Jurkat, Clone E6-1 (cell line): Measurements from ENCODE around the gene SIGLEC14. TPM values are rescaled to one million over a fixed set of nuclear protein-coding genes. Genes with fewer than 3 reads are reported as not detected.
"Not testable (repeated sequence)": the region's sequence is repeated elsewhere in the genome, so short reads cannot be mapped to it uniquely, and the experiment has no call there.

Source experiments
- DNase-seq: peaks from one replicate; pipeline ENCODE4 v3.0.0-alpha.2; 2011; ENCODE audit warnings: low read depth, low spot score
- H3K4me3 ChIP-seq: 2 replicates; pipeline ENCODE4 v1.5.1; 2011; ENCODE audit warnings: mild to moderate bottlenecking, low read length, control low read depth, moderate library complexity
- polyA plus RNA-seq: library from polyadenylated mRNA; unstranded; fragments of >200 nt; gene quantifications from one replicate; pipeline ENCODE4 v1.2.1, GENCODE V29; 2012; ENCODE audit warnings: missing spikeins; ENCODE audit not compliant: insufficient read length, insufficient read depth

SIGLEC14 gene, protein sequence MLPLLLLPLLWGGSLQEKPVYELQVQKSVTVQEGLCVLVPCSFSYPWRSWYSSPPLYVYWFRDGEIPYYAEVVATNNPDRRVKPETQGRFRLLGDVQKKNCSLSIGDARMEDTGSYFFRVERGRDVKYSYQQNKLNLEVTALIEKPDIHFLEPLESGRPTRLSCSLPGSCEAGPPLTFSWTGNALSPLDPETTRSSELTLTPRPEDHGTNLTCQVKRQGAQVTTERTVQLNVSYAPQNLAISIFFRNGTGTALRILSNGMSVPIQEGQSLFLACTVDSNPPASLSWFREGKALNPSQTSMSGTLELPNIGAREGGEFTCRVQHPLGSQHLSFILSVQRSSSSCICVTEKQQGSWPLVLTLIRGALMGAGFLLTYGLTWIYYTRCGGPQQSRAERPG
- not detected for polyA plus RNA-seq

DNA sequence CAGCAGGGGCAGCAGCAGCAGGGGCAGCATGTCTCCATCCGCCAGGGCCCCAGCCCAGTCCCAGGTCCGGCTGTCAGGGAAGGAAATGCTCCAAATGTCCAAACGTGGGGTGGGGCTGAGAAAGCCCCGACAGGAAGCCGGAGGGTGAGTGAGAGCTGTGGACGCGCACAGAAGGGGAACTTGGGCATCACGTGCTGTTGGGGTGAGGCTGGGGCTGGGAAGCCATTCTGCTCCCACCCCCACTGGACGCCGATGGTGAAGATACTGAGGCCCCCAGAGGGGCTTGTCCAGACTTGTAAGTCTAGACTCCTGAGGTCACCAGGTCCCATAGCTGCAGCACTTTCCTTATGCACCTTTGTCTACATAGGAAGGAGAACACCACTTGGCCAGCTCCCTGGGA is at the start of gene SIGLEC14:
SIGLEC14 (minus strand) TSS at position 96 of the 400 bp plus-strand sequence; CDS start at position 30, 66 bp downstream.
- H3K4me3 ChIP-seq, DNase-seq: not testable (repeated sequence)

DNA sequence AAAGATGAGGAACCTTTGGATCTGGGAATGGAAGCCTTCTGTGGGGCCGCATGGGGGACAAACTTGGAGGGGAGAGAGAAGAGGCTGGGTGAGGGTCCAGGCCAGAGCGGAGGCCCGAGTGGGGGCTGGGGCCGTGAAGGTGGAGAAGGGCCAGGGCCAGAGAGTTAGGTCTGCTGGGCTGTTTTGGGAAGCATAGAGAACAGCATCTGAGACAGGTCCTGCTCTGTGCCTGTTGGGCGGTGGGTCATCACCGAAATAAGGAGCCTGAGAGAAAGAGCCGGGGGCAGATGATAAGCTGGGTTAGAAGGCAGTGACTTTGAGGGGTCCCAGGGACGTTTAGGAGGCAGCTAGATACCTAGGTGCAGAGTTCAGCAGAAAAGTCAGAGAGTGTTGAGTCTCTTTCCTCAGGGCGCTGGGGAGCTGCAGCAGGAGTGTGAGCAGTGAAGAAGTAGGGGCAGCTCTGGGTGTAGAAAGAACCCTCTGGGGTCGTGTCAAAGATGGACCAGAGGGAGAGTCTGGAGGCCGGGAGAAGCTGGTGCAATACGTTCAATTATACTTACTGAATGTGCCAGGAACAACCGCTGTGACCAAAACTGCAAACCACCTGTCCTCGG is 49.2 kb upstream of the SIGLEC14 start:
- no peak overlapping the region for H3K4me3 ChIP-seq
- DNase-seq = no peak

DNA sequence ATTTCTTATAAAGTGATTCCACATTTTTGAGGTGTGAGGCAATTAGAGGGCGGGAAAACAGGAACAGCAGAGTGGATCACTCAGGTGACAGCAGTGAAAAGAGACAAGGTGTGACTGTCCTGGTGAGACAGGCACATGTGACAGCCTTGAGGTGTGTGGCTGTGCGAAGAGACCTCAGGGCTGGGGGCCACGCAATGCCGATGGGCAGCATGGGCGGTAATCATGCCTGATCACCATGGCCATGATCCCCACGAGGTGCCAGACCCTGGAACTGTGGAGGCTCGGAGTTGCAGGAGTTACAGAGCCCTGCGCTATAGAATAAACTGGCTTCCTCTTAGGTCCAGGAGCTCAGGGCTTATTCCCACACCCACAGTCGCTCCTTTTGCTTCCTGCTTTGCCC is 48.5 kb upstream of the SIGLEC14 start:
- no peak for DNase-seq
- no peak overlapping the region for H3K4me3 ChIP-seq

DNA sequence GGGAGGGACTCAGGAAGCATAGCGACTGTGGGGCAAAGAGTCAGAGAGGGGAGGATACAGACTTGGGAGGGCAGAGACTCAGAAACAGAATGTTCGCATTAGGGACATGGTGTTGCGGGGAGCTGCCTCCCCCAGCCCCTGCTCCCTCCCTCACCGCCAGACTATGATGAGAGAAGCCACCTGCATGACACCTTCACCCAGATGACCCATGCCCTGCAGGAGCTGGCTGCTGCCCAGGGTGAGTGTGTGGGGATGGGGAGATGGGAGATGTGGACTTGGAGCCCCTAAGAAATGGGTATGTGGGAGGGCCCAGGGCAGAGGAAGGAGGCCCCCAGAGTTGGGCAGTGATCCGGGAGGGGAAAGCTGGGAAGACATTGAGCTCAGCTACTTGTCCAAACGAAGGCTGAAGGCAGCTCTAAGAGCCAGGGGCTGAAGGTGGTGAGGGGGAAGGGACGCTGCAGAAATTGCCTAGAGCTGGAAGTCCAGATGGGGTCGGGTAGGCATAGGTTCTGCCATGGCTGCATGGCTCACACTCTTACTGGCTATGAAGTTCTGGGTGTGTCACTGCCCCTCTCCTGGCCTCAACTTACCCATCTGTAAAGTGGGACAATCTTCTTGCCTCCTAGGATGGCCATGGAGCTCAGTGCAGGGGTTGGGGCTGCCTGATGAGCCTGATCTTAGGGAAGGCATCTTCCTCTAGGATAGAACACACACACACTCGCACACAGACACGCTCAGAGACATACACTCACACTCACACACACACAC is 47.9 kb upstream of the SIGLEC14 start:
- no peak for DNase-seq
- no peak overlapping the region for H3K4me3 ChIP-seq

DNA sequence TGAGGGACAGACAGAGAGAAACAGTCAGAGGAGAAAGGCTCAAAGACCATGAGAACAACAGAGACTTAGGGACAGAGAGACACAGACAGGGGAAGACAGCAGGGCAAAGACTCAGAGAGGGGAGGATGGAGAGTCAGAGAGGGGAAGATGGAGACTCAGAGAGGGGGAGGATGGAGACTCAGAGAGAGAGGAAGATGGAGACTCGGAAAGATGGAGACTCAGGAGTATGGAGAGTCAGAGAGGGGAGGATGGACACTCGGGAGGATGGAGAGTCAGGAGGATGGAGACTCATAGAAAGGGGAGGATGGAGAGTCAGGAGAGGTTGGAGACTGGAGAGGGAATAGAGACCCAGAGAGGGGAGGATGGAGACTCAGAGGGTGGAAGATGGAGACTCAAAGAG is 47.2 kb upstream of the SIGLEC14 start:
- no peak for DNase-seq

DNA sequence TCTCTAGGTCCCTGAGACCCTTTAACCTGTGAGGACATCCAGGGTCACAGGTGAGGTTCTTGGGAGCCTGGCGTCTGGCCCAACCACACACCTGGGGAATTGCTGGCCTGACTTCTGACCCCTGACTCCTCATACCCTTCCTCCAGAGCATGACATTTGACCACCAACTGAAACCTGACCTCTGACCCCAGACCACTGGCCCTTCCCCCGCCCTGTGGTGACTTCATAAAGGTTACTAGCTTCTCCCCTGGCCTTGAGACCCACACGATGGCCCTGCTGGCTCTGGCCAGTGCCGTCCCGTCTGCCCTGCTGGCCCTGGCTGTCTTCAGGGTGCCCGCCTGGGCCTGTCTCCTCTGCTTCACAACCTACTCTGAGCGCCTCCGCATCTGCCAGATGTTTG is 46.6 kb upstream of the SIGLEC14 start, which contains the start of gene SPACA6:
SPACA6 (plus strand) TSS at position 71 of the 400 bp plus-strand sequence; CDS start at position 268, 197 bp downstream.
- H3K4me3 ChIP-seq = no peak within 1 kb of the TSS
- no peak for DNase-seq

More for the DNA sequence above, 47.2 kb upstream of the SIGLEC14 start:
- H3K4me3 ChIP-seq = no peak overlapping the region

DNA sequence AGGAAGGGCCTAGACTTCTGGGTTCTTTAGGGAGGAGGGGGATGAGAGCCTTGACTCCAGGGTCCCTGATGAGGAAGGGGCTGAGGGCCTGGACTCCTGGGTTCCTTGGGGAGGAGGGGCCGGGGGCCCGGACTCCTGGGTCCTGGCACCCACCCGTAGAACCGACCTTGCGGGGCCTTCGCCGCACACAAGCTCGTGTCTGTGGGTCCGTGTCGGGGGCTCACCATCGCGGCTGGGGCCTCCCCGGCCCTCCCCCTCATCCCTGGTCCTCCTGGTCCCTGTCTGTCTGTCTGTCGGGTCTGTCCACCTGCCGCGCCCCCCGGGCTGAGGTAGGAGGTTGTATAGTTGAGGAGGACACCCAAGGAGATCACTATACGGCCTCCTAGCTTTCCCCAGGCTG is 45.8 kb upstream of the SIGLEC14 start:
- H3K4me3 ChIP-seq = no peak overlapping the region
- DNase-seq = no peak

DNA sequence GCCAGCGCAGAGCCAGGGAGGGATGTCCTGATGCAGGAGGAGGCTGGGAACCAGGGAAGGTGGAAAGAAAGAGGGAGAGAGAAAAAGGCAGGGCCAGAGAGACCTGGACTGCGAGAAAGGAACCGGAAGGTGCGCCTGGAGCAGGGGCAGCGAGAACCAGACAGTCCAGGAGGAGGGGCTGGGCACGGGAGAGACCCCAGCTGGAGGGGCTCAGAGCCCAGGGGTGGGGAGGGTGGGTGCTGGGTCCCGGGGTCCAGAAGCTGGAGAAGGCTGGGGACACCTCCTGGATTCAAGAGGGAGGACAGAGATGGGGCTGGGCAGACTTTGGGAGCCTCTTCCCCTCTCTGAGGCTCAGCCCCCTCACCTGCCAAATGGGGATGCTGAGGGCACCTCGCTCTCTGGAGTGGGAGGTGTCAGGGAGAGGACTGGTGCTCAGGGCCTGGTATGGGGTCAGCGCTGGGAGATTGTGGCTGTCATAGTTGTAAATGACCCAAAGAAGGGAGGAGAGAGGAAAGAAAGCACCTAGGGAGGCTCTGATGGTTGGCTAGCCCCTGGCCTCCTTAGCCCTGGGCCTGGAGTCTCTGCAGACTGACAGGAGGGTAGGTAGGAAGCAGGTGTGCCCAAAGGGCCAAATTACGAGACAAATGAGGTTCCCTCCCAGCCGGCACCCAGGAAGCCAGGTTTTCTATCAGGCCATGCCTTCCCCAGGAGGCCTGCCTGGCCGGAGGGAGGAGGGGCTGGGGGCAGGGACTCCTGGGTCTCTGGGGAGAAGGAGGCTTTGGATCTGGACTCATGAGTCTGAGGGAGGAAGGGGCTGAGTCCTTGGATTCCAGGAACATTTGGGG is 45.2 kb upstream of the SIGLEC14 start:
- no peak overlapping the region for H3K4me3 ChIP-seq

DNA sequence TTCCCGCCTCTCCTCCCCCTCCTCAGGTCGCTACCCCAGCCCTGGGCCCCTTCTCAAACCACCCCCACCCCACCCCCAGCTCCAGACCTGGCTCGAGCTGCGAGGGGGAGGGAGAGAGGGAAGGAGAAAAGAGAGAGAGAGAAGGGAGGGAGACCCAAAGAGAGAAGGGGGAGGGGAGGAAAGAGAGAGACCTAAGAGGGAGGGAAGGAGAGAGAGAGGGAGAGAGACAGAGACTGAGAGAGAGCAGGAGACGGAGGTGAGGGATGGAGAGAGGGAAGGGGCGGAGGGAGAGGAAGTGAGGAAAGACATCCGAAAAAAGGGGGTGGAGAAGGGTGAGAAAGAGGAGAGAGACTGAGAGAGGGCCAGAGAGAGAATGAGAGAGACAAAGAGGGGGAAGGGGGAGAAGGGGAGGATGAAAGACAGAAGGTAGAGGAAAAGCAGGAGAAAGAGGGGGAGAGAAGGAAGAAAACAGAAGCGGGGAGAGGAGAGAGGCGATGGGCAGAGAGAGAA is 44.5 kb upstream of the SIGLEC14 start:
- H3K4me3 ChIP-seq = peak overlapping the region; percentile 52

More for the DNA sequence above, 45.2 kb upstream of the SIGLEC14 start:
- DNase-seq = no peak

DNA sequence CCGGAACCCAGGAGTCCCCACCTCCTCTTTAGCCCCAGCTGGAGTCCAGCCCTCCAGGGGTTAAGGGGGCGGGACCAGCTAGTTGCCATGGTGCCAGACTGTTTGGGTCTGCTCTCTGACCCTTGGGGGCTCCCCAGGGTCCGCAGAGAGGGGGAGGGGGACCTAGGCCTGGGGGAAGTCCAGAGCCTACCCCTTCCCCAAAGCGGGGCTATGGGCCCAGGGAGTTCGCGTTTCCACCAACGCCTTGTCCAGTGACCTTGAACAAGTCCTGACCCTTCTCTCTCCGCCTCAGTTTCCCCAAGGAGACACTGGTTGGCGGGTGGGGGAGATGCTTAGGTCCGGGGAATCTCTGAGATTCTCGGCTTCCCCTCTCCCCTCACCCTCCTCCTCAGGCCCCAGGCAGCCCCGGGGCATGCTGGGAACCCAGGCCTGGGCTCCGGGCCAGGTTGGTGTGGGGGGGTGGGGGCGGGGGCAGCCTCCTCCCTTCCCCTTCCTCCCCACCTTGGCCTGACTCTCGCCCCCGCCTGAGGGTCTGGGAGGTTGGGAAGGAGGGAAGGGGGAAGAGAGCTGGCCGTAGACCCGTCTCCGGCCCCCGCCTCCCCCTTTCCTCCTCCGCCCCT is 43.9 kb upstream of the SIGLEC14 start:
- DNase-seq = no peak
- H3K4me3 ChIP-seq = peak overlapping the region; percentile 52

More for the DNA sequence above, 44.5 kb upstream of the SIGLEC14 start:
- no peak for DNase-seq

DNA sequence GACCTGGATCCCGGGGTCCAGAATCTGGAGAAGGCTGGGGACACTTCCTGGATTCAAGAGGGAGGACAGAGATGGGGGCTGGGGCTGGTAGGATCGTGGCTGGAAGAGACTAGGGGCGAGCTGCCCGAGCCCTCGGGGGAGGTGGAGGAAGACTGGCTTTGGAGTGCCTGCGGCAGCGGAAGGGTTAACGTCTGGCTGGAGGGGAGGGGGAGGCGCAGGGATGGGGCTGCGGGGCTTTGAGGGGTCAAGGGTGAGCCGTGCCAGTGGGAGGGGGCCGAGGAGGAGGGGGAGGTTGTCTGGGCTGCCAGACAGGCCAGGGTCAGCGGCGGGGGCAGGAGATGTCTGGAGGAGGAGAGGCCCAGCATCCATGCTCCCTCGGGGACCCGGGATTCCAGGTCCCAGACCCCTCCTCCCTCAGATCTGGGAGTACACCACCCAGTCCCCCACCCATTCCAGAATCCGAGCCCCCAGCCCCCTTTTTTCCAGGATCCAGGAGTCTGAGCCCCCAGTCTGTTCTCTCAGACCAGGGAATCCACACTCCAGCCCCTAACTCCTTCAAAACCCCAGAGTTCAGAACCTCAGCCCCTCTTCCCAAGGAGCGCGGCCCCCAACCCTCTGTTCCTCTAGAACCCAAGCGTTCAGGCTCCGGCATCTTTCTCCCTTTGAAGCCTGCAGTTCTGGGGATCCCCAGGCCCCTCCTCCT is 43.3 kb upstream of the SIGLEC14 start:
- peak overlapping the region; percentile 52; the same call in 1 of the 2 replicates for H3K4me3 ChIP-seq
- DNase-seq = no peak

DNA sequence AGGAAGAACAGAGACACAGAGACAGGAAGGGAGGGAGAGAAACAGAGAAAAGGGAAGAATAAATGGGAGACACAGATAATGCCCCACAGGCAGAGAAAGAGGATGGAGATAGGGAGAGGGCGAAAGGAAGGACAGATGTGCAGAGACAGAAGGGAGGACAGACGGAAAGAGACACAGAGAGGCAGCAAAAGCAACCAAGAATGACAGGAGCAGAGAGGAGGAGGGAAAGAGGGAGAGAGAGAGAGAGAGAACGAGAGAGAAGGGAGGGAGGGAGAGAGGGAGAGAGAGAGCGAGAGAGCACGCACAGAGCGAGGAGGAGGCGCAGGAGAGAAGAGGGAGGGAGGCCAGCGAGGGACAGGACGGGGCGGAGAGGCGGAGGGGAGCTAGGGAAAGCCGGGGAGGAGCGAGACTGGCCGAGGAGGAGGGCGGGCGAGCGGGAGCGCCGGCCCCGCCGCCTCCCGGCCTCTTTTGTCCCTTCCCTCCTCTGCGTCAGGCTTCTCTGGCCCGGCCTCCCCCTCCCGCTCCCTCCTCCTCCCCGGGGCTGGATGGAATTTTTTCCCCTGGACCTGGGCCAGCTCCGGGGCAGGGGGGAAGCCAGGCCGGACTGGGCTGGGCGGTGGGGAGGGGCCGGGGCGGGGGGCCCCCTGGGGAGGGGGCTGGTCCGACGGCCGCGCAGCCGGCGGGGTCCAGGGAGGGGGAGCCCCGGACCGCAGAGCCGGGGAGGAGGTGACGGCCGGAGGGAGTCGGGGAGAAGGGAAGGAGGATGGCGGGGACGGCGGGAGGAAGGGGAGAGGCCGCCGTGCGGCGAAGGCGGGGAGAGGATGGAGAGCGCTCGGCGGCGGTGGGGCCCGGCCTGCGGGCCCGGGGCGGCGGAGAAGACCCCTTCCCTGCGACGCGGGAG is 42.3 kb upstream of the SIGLEC14 start:
- no peak for DNase-seq
- H3K4me3 ChIP-seq = no peak overlapping the region; the same call in 1 of the 2 replicates

DNA sequence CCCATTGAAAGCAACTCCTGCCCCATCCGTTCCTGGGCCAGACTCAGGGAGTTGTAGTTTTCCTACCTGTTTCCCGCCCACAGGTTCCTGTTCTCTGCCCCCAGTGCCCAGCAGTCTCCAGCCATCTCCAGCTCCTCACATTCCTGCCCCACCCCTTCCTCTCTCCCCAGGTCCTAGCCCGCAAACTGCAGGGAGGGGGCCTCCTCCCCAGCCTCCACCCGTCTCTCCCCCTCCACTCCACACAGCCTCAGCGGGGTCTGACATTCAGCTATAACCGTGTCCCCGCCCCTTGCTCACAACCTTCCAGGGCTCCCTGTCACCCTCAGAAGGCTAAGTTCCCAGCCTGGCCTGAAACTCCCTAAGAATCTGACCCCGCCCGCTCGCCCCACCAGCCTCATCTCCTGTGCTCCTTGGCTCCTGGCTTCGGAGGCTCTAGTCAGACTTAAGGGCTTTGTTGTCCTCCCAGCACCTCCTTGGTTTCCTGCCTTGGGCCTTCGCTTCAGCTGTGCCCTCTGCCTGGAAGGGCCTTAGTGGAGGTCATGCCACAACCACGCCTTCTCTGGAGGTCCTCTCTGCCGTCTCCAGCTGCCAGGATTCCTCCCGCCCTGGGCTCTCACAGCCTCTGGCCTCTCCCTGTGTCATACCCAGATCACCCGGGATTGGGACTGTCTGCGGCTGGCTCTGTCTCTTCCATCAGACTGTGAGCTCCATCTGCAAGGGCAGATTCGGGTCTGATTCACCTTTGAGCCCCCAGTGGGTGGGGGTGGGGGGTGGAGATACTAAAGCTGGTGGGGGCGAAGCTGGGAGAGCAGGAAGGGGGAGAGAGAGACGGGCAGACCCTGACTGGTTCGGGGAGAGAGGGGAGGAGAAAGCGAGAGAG is 41.4 kb upstream of the SIGLEC14 start:
- DNase-seq = no peak
- H3K4me3 ChIP-seq = no peak overlapping the region

DNA sequence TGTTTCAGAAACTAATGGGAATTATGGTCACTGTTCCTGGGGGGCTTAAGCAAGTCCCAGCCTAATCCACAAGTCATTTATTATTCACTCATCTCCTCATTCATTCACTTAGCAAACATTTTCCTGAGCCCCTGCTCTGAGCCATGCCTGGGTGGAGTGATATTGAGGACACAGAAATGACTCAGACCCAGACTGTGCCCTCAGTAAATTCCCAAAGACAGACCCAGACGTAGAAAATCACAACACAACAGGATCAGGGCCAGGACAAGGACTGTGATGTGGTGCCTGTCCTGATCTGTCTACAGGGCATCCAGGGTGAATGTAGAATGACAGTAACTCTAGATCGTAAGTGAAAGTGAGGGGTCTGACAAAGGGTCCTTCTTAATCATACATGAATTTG is 39.5 kb upstream of the SIGLEC14 start:
- DNase-seq = no peak
- H3K4me3 ChIP-seq = no peak overlapping the region

DNA sequence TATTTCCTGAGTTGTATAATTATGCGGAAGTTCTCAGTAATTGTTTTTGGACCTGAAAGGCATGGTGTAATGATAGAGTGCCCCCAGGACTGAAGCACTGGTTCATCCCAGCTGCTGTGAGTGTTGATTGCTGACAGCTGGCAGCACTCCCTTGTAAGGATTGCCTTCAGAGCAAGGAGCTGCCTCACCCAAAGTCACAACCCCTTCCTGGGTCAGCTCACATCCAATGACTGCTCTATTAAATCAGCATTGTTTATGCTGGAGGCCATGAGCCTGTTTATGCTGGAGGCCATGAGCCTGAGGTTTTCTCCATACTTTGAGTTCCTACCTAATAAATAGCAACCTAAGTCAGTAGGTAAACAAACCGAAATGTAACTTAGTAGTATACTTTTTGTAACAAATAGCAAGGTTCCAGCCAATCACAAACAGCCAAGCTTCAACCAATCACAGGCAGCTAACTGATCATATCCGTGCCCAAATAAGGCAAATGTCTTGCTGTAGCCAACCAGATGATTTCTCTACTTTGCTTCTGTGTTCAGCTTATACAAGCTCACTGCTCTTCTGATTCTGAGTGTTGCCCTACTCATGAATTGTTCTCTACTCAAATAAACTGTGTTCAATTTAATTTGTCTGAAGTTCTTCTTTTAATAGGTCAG is 34.8 kb upstream of the SIGLEC14 start:
- no peak overlapping the region for H3K4me3 ChIP-seq
- DNase-seq = peak; percentile 39
